Stimulated activated CD4-positive, alpha-beta T cell treated with anti-CD3 and anti-CD28 coated beads, Interleukin-4, amount 100 ng/mL, for 48 hours (primary cell): ENCODE results near the gene PIGQ.
A peak's percentile ranks its signal among the peaks of the same experiment; 100 is the strongest.

Experiments
- DNase-seq, 2 donors: peaks; one replicate each; pipeline ENCODE4 v3.0.0-alpha.2; 2020; ENCODE audit warnings: low read depth in 2 of 2

The PIGQ gene

DNA sequence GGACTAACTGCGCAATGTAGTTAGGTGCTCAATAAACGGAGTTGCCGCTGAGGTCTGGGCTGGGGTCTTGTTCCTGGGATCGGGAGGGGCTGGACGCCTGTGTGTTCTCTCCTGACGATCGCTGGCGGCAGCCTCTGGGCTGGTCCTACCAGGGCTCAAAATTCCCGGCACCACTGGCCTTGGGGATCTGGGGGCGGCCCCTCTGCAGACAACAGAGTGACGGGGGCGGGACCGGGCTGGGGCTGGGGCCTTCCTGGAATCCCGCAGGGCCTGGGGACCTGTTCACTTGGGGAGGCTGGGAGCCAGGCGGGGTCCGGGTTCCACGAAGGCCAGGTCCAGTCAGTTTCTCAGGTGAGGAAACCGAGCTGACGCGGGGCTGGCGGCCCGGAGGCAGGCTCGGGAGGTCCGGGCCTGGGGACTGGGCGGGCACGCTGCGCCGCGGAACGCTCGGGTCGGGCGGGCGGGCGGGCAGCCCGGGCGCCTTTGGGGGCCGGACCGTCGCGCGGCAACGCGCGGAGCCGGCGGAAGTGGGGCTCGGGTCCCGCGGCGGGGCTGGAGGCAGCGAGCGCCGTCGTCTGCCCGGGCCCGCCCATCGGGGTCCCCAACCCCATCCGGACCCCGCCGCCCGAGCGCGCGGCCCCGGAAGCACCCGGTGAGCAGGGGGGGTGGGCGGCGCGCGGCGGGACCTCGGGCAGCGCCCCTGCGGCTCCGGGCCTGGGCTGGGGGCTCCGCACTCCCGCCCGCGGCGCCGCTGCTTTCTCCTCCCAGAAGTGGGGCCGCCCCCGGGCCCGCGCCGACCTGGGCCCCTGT lies at the start of gene PIGQ:
Gene PIGQ, plus strand, starts transcription at position 524 of the 810 bp plus-strand sequence. CDS start 4,107 bp downstream, outside the sequence.
- DNase-seq, result peak; percentile 52 to 59

DNA sequence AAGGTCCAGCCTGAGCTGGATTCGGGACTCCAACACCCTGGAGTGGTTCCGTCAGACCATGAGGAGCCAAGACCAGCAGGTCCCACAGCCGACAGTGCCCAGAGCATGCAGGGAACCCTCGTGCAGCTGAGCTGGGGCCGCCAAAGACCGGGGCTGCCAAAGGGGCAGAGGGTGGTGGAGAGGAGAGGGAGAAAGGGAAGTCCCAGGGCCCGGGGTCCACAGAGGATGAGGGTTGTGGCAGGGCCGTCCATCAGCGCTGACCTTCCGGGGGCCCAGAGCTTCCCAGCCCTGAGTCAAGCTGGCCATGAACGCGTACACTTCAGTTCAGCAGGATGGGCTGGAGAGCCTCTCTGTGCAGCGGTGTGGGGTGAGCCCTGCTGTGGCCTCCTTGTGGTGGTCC lies 48.9 kb upstream of the PIGQ start:
- DNase-seq, result no peak

GRCh38 chr16:521381-522210 lies 48.2 kb upstream of the PIGQ start:
- no peak for DNase-seq

DNA sequence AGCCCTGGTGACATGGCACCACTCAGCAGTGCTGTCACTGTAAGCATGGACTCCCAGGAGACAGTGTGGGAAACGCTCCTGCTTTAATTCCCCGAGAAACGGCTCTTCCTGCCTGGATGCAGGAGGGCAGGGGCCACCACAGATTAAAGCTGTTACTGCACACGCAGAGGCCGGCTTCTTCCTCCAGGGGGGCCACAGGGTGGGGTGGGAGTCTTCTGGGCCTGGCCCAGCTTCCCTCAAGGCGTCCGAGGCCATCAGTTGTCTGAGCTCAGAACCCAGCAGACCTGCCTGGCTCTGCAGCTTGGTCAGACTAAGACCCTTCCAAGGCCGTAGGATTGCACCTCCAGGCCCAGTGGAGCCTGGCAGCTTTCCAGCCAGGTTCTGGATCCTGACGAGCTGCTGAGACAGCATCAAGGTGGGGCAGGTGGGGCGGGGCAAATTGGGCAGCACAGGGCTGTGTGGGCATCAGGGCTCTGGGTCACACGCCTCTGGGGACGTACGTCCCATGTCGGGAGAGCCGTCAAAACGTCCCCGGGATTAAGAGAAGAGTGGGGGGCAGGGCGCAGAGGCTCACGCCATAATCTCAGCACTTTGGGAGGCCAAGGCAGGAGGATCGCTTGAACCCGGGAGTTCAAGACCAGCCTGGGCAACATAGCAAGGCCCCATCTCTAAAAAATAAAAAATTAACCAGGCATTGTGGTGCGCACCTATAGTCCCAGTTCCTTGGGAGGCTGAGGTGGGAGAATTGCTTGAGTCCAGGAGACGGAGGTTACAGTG lies 47.3 kb upstream of the PIGQ start:
- no peak for DNase-seq

DNA sequence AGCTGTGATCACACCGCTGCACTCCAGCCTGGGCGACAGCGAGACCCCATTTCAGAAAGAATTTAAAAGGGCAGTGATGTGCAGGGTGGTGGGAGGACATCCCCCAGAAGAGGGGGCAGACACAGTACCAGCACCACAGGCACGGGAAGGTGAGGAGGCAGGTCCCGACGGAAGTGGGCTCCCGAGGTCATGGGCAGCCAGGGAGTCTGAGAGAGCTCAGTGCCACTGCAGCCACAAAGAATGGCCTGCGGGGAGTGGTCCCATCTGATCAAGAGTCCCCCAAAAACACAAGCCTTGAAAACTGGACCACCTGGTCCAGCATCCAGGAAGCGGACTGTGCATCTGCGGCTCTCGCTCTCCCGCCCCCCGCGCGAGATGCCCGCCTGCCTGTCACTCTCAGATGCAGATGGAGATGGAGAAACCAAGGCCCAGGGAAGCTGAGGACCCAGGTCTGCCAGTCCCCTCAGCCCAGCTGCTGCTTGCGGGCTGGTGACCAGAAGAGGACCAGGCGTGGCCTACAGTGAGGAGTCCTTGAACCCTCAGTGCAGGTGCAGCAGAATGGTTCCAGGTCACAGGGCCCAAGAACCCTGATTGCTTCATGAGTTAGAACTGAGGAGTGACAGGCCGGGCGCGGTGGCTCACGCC lies 46.5 kb upstream of the PIGQ start:
- no peak for DNase-seq

GRCh38 chr16:524274-525040 lies 45.3 kb upstream of the PIGQ start:
- DNase-seq, result no peak

DNA sequence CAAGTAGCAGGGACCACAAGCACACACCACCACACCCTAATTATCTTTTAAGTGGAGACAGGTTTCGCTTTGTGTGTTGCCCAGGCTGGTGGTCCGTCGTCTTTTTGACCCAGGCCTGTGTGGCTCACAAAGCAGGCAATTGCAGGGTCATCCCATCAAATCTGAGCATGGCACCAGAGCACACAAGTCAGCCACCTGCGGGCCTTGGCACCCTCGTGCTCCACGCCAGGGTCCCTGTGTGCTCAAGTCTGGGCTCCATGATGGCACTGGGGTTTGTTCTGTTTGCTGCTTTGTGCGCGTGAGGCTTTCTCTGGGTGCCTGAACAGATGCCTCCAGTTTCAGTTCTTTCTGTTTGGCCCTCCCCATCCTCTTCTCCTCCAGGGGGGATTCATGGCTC lies 44.6 kb upstream of the PIGQ start:
- no peak for DNase-seq

- DNase-seq, result peak; percentile 59 to 75
Measured at GRCh38 chr16:525520-526180, 44.1 kb upstream of the PIGQ start.

DNA sequence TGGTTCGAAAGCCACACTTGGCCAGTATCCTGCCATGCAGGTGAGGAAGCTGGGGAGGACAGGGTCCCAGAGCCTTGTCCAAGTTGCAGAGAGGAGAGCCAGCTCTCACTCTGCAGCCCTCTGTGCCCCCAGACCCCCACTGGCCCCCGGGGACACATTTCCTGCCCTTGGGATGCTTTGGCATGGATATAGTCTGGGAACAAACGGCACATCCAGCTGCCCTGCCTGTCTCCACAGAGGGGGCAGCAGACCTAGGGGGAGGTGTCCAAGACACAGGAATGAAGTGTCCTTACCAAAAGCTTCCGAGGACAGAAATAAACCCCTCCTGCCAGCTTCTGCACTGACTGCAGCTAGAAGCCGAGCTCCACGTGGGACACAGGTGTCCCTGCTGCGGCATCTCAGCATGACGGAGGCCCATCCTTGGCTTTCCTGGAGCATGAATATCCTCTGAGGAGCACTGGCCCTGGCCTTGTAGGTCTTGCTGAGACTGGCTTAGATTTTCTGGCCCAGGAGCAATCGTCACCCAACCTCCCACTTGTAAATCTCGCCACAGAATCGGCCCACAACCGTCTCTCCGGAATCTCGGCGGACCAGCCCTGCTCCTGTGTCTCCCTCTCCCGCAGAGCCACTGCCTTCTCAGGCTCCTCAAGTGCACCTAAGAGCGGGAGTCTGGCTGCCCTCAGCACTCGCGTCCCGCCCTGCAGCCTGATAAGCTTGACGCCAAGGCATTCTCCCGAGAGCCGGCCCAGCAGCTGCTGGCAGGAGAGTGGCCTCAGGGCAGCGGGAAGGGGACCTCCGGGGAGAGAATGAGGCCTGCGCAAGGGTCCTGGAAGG lies 43.4 kb upstream of the PIGQ start:
- no peak for DNase-seq

- DNase-seq, result peak; percentile 79 to 83
Measured at GRCh38 chr16:527015-527903, 42.5 kb upstream of the PIGQ start, which contains the start of gene CAPN15. Gene CAPN15, plus strand, starts transcription at chr16:527712. Its CDS starts 19,127 bp downstream, at chr16:546839.

GRCh38 chr16:528111-529011 lies 41.4 kb upstream of the PIGQ start:
- peak in 1 of 2 donors; percentile 38 for DNase-seq

DNA sequence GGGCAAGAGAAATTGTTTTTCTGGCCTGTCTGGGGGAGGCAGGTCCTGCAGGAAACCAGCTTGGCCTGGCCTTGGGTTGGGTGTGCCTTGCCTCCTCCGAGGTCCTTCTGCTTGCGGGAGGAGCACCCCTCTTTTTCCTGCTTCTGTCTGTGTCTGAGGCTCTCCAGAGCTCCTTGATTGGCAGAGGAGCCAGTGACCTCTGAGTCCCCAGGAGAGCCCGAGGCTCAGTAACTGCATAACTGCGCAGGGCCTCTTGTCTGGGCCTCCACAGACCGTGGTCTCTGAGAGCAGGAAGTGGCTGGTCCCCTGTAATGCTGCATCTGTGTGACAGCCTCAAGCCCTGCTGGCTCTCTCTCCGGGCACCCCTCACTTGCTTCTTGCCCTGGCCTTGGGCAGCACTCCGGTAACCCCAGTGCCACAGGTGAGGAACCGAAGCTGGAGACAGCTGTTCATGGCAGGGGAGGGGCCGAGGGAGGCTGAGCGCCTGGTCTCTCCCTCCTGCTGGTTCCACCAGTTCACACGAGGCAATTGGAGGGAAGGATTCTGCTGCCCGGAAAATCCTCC lies 40.7 kb upstream of the PIGQ start:
- DNase-seq, result no peak

GRCh38 chr16:530111-530817 lies 39.5 kb upstream of the PIGQ start:
- no peak for DNase-seq

DNA sequence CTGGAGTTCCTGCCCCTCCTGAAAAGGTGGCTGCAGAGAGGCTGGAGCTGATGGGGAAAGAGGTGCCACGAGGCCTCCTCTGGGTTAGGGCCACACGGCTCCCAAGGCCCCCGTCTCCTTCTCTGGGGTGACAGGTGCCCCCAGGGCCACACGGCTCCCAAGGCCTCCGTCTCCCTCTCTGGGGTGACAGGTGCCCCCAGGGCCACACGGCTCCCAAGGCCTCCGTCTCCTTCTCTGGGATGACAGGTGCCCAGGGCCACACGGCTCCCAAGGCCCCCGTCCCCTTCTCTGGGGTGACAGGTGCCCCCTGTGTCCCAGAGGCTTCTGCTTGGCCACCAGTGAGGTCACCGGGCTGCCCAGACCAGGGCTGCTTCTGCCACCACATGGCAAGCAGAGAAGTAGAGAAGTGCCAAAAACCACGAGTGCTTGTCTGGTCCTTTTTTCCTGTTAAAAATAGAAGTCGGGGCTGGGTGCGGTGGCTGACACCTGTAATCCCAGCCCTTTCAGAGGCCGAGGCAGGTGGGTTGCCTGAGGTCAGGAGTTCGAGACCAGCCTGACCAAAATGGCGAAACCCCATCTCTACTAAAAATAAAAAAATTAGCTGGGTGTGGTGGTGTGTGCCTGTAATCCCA lies 38.2 kb upstream of the PIGQ start:
- no peak for DNase-seq

- DNase-seq, result no peak
Measured at GRCh38 chr16:533391-534123, 36.2 kb upstream of the PIGQ start.
